SK-N-SH (cell line): Measurements from ENCODE around the gene EFCAB6. TPM values are rescaled to one million over a fixed set of nuclear protein-coding genes. Genes with fewer than 3 reads are reported as not detected.
A peak's percentile ranks its signal among the peaks of the same experiment; 100 is the strongest.

Source experiments
- CTCF ChIA-PET: fragments of 300-600, 350-600 bp; formaldehyde crosslinking; extraction: SDS; loops from one replicate; lab custom pipeline; 2021; lab: Yijun Ruan, JAX
- POLR2A ChIA-PET: fragments of 350-600 bp; sonication (Branson Sonifier 250); formaldehyde crosslinking; extraction: SDS; loops from one replicate; lab custom pipeline; 2020; ENCODE audit warnings: antibody characterized with exemption, inconsistent platforms; lab: Yijun Ruan, JAX
- DNase-seq: peaks from one replicate; pipeline ENCODE4 v3.0.0; 2012
- H2AFZ ChIP-seq: fragments of 200-600 bp; sonication (generic); 2 replicates; pipeline ENCODE4 v1.8.1; 2016; ENCODE audit warnings: antibody characterized with exemption, mild to moderate bottlenecking, low read depth
- H3F3A ChIP-seq: fragments of 200-600 bp; sonication (generic); replicated peaks from 2 replicates; pipeline ENCODE3; 2016; ENCODE audit warnings: antibody characterized with exemption, mild to moderate bottlenecking; ENCODE audit not compliant: insufficient read depth
- H3K27ac ChIP-seq, 2 experiments: fragments of 200-500 bp in 1 of 2; fragments of 200-600 bp in 1 of 2; sonication (Bioruptor generic) in 1 of 2; sonication (generic), shearing (Covaris generic) in 1 of 2; 2 replicates each; pipeline versions ENCODE4 v1.5.1 to v1.6.1; 2014 to 2016; ENCODE audit warnings: low read depth in 2 of 2, inconsistent platforms in 1 of 2, low read length in 1 of 2, mild to moderate bottlenecking in 1 of 2, mixed read lengths in 1 of 2
- H3K27me3 ChIP-seq: fragments of 200-600 bp; sonication (generic), shearing (Covaris generic); 2 replicates; pipeline ENCODE4 v1.6.1; 2016; ENCODE audit warnings: mixed run types; ENCODE audit not compliant: insufficient read depth
- H3K36me3 ChIP-seq, 2 experiments: fragments of 200-500 bp in 1 of 2; fragments of 200-600 bp in 1 of 2; sonication (Bioruptor generic) in 1 of 2; sonication (generic) in 1 of 2; replicated peaks in 1 of 2; 2 replicates each; pipeline versions ENCODE3 to v1.5.1; 2014 to 2016; ENCODE audit warnings: low read length in 1 of 2, mild to moderate bottlenecking in 1 of 2; ENCODE audit not compliant: insufficient read depth in 2 of 2, control insufficient read depth in 1 of 2
- H3K4me1 ChIP-seq, 2 experiments: fragments of 200-500 bp in 1 of 2; fragments of 200-600 bp in 1 of 2; sonication (Bioruptor generic) in 1 of 2; sonication (generic), shearing (Covaris generic) in 1 of 2; 2 replicates each; pipeline versions ENCODE4 v1.5.1 to v1.6.1; 2014 to 2016; ENCODE audit warnings: low read depth in 1 of 2, low read length in 1 of 2, mixed run types in 1 of 2; ENCODE audit not compliant: insufficient read depth in 2 of 2, control insufficient read depth in 1 of 2
- H3K4me2 ChIP-seq: fragments of 200-600 bp; sonication (generic), shearing (Covaris generic); 2 replicates; pipeline ENCODE4 v1.6.1; 2017; ENCODE audit warnings: mixed run types
- H3K4me3 ChIP-seq, 2 experiments: fragments of 200-500 bp in 1 of 2; fragments of 200-600 bp in 1 of 2; sonication (Bioruptor generic) in 1 of 2; sonication (generic), shearing (Covaris generic) in 1 of 2; 2 replicates each; pipeline versions ENCODE4 v1.5.1 to v1.8.1; 2014 to 2016; ENCODE audit warnings: low read depth in 2 of 2, inconsistent platforms in 1 of 2, low read length in 1 of 2, mild to moderate bottlenecking in 1 of 2, mixed read lengths in 1 of 2, moderate library complexity in 1 of 2
- H3K79me2 ChIP-seq: fragments of 200-600 bp; sonication (generic); 2 replicates; pipeline ENCODE4 v1.8.1; 2017; ENCODE audit warnings: mild to moderate bottlenecking; ENCODE audit not compliant: insufficient read depth
- H3K9ac ChIP-seq: fragments of 200-600 bp; sonication (generic); 2 replicates; pipeline ENCODE4 v1.6.1; 2017; ENCODE audit warnings: mixed run types
- H3K9me2 ChIP-seq: fragments of 200-600 bp; sonication (generic); 2 replicates; pipeline ENCODE4 v1.6.1; 2017; ENCODE audit warnings: mixed run types
- H3K9me3 ChIP-seq: fragments of 200-600 bp; sonication (generic); 2 replicates; pipeline ENCODE4 v1.6.1; 2017; ENCODE audit warnings: mixed run types, mild to moderate bottlenecking, moderate library complexity
- H4K20me1 ChIP-seq: fragments of 200-600 bp; sonication (generic); 2 replicates; pipeline ENCODE4 v1.6.1; 2017; ENCODE audit warnings: mild to moderate bottlenecking, mixed run types; ENCODE audit not compliant: insufficient read depth
- CHD2 ChIP-seq: fragments of 150-350 bp; IDR thresholded peaks from 2 replicates; pipeline ENCODE4 v1.6.1; 2018; ENCODE audit warnings: low read length; ENCODE audit not compliant: partially characterized antibody
- EP300 ChIP-seq, 2 experiments: IDR thresholded peaks; 2 replicates each; pipeline versions ENCODE4 v1.4.0 to v1.6.1; 2012; ENCODE audit warnings: borderline replicate concordance in 1 of 2, low read depth in 1 of 2, low read length in 1 of 2
- EZH2phosphoT487 ChIP-seq: fragments of 200-600 bp; sonication (generic); IDR thresholded peaks from 2 replicates; pipeline ENCODE4 v1.6.1; 2017; ENCODE audit warnings: low read depth, mixed run types, mild to moderate bottlenecking, antibody characterized with exemption, moderate library complexity, borderline replicate concordance
- FOXJ3 ChIP-seq: sonication (generic); formaldehyde crosslinking; IDR thresholded peaks from 2 replicates; pipeline ENCODE4 v1.5.1; 2020; ENCODE audit warnings: mild to moderate bottlenecking, missing genetic modification reagents
- FOXM1 ChIP-seq: IDR thresholded peaks from 2 replicates; pipeline ENCODE4 v1.4.0; 2012; ENCODE audit warnings: low read depth, mild to moderate bottlenecking
- GATA2 ChIP-seq: sonication (generic); formaldehyde crosslinking; IDR thresholded peaks from 2 replicates; pipeline ENCODE4 v1.5.0; 2020; ENCODE audit warnings: mild to moderate bottlenecking, missing genetic modification reagents
- MEF2A ChIP-seq: IDR thresholded peaks from 2 replicates; pipeline ENCODE4 v1.4.0; 2012; ENCODE audit warnings: low read depth, borderline replicate concordance
- MXI1 ChIP-seq: IDR thresholded peaks from 2 replicates; pipeline ENCODE4 v1.6.1; 2012; ENCODE audit warnings: mild to moderate bottlenecking, low read depth, low read length, improper control_type of control experiment
- NFIC ChIP-seq: IDR thresholded peaks from 2 replicates; pipeline ENCODE4 v1.4.0; 2012; ENCODE audit warnings: borderline replicate concordance
- NRF1 ChIP-seq: IDR thresholded peaks from 2 replicates; pipeline ENCODE4 v1.6.1; 2012; ENCODE audit warnings: low read depth, mild to moderate bottlenecking, low read length
- RAD21 ChIP-seq: IDR thresholded peaks from 2 replicates; pipeline ENCODE4 v1.6.1; 2012; ENCODE audit warnings: mild to moderate bottlenecking, low read length
- RXRA ChIP-seq: IDR thresholded peaks from 2 replicates; pipeline ENCODE4 v1.4.0; 2012; ENCODE audit warnings: low read depth, mild to moderate bottlenecking, borderline replicate concordance
- SIN3A ChIP-seq: IDR thresholded peaks from 2 replicates; pipeline ENCODE4 v1.6.1; 2012; ENCODE audit warnings: low read depth, mild to moderate bottlenecking, low read length, moderate library complexity, borderline replicate concordance
- SMC3 ChIP-seq: IDR thresholded peaks from 2 replicates; pipeline ENCODE4 v1.6.1; 2012; ENCODE audit warnings: low read depth, low read length, improper control_type of control experiment
- YY1 ChIP-seq: IDR thresholded peaks from 2 replicates; pipeline ENCODE4 v1.4.0; 2012; ENCODE audit warnings: low read depth, mild to moderate bottlenecking
- WGBS: methylation state at CpG from one replicate; pipeline ENCODE4 v1.1.6; 2017; ENCODE audit warnings: low lambda C conversion rate; 5-methylcytosine and 5-hydroxymethylcytosine counted together
- polyA plus RNA-seq, 3 experiments: library from polyadenylated mRNA; depleted of rRNA; stranded (reverse); fragments of >200 nt; gene quantifications; 2 replicates each; pipeline ENCODE4 v1.2.3, GENCODE V29; 2012
- TF ChIP-seq, protein P1 (sequence below): fragments of 150-350 bp; IDR thresholded peaks from 2 replicates; pipeline ENCODE4 v1.6.1; 2017; ENCODE audit warnings: antibody characterized with exemption, low read length, low read depth, borderline replicate concordance
- TF ChIP-seq, protein P2 (sequence below): fragments of 150-350 bp; IDR thresholded peaks from 2 replicates; pipeline ENCODE4 v1.6.1; 2016; ENCODE audit warnings: mild to moderate bottlenecking, low read depth, low read length
- TF ChIP-seq, protein P3 (sequence below): IDR thresholded peaks from 2 replicates; pipeline ENCODE4 v1.4.0; 2012; ENCODE audit warnings: low read depth, borderline replicate concordance
- TF ChIP-seq, protein P4 (sequence below): IDR thresholded peaks from 2 replicates; pipeline ENCODE4 v1.6.1; 2012; ENCODE audit warnings: mild to moderate bottlenecking, low read depth, low read length, moderate library complexity

EFCAB6 gene, protein sequence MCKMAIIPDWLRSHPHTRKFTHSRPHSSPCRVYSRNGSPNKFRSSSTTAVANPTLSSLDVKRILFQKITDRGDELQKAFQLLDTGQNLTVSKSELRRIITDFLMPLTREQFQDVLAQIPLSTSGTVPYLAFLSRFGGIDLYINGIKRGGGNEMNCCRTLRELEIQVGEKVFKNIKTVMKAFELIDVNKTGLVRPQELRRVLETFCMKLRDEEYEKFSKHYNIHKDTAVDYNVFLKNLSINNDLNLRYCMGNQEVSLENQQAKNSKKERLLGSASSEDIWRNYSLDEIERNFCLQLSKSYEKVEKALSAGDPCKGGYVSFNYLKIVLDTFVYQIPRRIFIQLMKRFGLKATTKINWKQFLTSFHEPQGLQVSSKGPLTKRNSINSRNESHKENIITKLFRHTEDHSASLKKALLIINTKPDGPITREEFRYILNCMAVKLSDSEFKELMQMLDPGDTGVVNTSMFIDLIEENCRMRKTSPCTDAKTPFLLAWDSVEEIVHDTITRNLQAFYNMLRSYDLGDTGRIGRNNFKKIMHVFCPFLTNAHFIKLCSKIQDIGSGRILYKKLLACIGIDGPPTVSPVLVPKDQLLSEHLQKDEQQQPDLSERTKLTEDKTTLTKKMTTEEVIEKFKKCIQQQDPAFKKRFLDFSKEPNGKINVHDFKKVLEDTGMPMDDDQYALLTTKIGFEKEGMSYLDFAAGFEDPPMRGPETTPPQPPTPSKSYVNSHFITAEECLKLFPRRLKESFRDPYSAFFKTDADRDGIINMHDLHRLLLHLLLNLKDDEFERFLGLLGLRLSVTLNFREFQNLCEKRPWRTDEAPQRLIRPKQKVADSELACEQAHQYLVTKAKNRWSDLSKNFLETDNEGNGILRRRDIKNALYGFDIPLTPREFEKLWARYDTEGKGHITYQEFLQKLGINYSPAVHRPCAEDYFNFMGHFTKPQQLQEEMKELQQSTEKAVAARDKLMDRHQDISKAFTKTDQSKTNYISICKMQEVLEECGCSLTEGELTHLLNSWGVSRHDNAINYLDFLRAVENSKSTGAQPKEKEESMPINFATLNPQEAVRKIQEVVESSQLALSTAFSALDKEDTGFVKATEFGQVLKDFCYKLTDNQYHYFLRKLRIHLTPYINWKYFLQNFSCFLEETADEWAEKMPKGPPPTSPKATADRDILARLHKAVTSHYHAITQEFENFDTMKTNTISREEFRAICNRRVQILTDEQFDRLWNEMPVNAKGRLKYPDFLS (N-terminal part only)
- 0.41 and 0.46 TPM in 2 replicates for polyA plus RNA-seq (2012; rRNA removed)
- 0.63 and 0.86 TPM in 2 replicates for polyA plus RNA-seq (2012; cell fraction: cytosol; rRNA removed)
- polyA plus RNA-seq (2012; cell fraction: nucleus; rRNA removed), result 0.90 and 0.91 TPM in 2 replicates

DNA sequence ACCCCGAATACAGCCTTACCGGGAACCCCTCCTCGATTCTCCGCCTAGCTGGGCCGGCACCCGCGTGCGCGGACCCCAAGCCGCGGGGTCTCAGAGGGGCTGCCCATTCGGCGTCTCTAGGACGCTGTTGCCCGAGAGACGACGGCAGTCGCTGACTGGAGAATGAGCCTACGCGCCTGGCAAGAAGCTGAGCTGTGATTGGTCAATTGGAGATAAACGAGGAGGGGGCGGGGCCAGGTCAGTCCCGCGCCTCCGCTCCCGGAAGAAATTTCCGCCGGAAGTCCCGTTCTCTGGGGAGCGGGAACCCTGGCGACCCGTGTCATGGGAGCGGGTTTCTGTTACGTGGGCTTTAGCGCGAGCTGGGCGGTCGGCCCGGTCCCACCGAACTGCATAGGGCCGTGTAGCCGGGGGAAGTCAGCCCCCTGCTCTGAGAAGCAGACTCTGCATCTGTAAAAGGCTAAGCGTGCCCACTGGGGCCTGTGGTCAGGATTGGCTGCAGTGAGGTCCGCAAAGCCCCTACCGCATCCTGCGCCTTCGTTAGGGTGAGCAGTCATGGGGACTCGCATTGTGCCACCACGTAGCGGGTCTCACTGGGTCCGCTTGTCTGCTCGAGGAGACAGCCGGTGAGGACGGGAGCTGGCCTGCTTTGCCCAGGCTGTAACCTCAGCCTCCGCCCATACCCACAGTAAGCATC, at the start of gene EFCAB6:
TSS of gene EFCAB6 (minus strand) at position 157 of the 694 bp plus-strand sequence. CDS start 29,987 bp downstream, outside the sequence.
- Histone ChIP-seq H3K27ac (peak within 1 kb of the TSS; percentile 45 to 76; a peak in 3 of 4 replicates), H3K36me3 (no peaks in the 10 kb centered on the region), H3K4me3 (peak within 1 kb of the TSS; percentile 58 to 71), H3F3A (no peaks in the 10 kb centered on the region), H3K9me3 (no peaks in the 10 kb centered on the region), H2AFZ (peak within 1 kb of the TSS; percentile 93), H4K20me1 (no peaks in the 10 kb centered on the region), H3K27me3 (no peaks in the 10 kb centered on the region), H3K79me2 (no peaks in the 10 kb centered on the region; the same call in 1 of the 2 replicates), H3K9ac (peak within 1 kb of the TSS; percentile 69), H3K9me2 (no peaks in the 10 kb centered on the region), H3K4me2 (peak within 1 kb of the TSS; percentile 84), H3K4me1 (peaks cover 0 to 7% of the 10 kb centered on the region in 2 experiments; a peak in 2 of 4 replicates)
- CTCF ChIA-PET, result interaction anchor here (0.8 kb wide), 1 partner anchor 16 kb away, joined by 3 read pairs; no protein-coding TSS in a partner anchor
- POLR2A ChIA-PET, result interaction anchor here (1.5 kb wide), 1 partner anchor 14 kb away, joined by 3 read pairs; no protein-coding TSS in a partner anchor
- peak; percentile 90 for DNase-seq
- 0% methylated on average over 5 of the region's 55 CpGs for WGBS
- TF ChIP-seq GATA2 (CRISPR knock-in tag) (no peak), SIN3A (0 out of 2 replicates have a peak, but pooled peaks have one; percentile 12), EZH2phosphoT487 (no peak), MEF2A (no peak), CHD2 (no peak), RXRA (no peak), MXI1 (peak; percentile 83), FOXM1 (no peak), SMC3 (no peak), NRF1 (no peak), RAD21 (no peak), FOXJ3 (no peak), YY1 (no peak), NFIC (no peak), EP300 (IDR thresholded peaks at IDR 0.05; ENCODE audit: borderline replicate concordance in 1 of 2, low read depth in 1 of 2, low read length in 1 of 2) (no peak)
- TF ChIP-seq, protein P1, sequence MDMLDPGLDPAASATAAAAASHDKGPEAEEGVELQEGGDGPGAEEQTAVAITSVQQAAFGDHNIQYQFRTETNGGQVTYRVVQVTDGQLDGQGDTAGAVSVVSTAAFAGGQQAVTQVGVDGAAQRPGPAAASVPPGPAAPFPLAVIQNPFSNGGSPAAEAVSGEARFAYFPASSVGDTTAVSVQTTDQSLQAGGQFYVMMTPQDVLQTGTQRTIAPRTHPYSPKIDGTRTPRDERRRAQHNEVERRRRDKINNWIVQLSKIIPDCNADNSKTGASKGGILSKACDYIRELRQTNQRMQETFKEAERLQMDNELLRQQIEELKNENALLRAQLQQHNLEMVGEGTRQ, result no peak
- TF ChIP-seq, protein P2, sequence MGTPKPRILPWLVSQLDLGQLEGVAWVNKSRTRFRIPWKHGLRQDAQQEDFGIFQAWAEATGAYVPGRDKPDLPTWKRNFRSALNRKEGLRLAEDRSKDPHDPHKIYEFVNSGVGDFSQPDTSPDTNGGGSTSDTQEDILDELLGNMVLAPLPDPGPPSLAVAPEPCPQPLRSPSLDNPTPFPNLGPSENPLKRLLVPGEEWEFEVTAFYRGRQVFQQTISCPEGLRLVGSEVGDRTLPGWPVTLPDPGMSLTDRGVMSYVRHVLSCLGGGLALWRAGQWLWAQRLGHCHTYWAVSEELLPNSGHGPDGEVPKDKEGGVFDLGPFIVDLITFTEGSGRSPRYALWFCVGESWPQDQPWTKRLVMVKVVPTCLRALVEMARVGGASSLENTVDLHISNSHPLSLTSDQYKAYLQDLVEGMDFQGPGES, result peak; percentile 63
- TF ChIP-seq, protein P3, sequence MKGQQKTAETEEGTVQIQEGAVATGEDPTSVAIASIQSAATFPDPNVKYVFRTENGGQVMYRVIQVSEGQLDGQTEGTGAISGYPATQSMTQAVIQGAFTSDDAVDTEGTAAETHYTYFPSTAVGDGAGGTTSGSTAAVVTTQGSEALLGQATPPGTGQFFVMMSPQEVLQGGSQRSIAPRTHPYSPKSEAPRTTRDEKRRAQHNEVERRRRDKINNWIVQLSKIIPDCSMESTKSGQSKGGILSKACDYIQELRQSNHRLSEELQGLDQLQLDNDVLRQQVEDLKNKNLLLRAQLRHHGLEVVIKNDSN, result no peak
- TF ChIP-seq, protein P4, sequence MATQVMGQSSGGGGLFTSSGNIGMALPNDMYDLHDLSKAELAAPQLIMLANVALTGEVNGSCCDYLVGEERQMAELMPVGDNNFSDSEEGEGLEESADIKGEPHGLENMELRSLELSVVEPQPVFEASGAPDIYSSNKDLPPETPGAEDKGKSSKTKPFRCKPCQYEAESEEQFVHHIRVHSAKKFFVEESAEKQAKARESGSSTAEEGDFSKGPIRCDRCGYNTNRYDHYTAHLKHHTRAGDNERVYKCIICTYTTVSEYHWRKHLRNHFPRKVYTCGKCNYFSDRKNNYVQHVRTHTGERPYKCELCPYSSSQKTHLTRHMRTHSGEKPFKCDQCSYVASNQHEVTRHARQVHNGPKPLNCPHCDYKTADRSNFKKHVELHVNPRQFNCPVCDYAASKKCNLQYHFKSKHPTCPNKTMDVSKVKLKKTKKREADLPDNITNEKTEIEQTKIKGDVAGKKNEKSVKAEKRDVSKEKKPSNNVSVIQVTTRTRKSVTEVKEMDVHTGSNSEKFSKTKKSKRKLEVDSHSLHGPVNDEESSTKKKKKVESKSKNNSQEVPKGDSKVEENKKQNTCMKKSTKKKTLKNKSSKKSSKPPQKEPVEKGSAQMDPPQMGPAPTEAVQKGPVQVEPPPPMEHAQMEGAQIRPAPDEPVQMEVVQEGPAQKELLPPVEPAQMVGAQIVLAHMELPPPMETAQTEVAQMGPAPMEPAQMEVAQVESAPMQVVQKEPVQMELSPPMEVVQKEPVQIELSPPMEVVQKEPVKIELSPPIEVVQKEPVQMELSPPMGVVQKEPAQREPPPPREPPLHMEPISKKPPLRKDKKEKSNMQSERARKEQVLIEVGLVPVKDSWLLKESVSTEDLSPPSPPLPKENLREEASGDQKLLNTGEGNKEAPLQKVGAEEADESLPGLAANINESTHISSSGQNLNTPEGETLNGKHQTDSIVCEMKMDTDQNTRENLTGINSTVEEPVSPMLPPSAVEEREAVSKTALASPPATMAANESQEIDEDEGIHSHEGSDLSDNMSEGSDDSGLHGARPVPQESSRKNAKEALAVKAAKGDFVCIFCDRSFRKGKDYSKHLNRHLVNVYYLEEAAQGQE, result no peak
